H1 (cell line): ENCODE results near the gene DOCK9. TPM values are rescaled to one million over a fixed set of nuclear protein-coding genes. Genes with fewer than 3 reads are reported as not detected.

Source experiments
- CTCF ChIA-PET: fragments of 300-600 bp; sonication (Branson Sonifier 250); formaldehyde crosslinking; loops from one replicate; lab custom pipeline; 2021; ENCODE audit not compliant: partially characterized antibody; lab: Charles Lee
- POLR2A ChIA-PET: fragments of 300-600 bp; sonication (Branson Sonifier 250); formaldehyde crosslinking; loops from one replicate; lab custom pipeline; 2021; ENCODE audit warnings: inconsistent platforms; ENCODE audit not compliant: partially characterized antibody; lab: Charles Lee
- DNase-seq, 2 experiments: peaks; one replicate each; pipeline versions ENCODE4 v3.0.0 to v3.0.0-alpha.2; 2010 to 2022; ENCODE audit warnings: low spot score in 2 of 2, low read depth in 1 of 2, mixed read lengths in 1 of 2
- FAIRE-seq: peaks from 2 replicates; lab custom pipeline; 2011; peaks lifted over from hg19 to GRCh38; lab: Jason Lieb, UNC
- H2AFZ ChIP-seq: 2 replicates; pipeline ENCODE4 v1.8.1; 2012; ENCODE audit warnings: low read length, inconsistent platforms
- H2AK5ac ChIP-seq: 2 replicates; pipeline ENCODE4 v1.6.1; 2013; ENCODE audit warnings: low read depth, low read length
- H2BK120ac ChIP-seq: replicated peaks from 2 replicates; pipeline ENCODE3; 2013; ENCODE audit warnings: low read depth, low read length, inconsistent platforms
- H2BK12ac ChIP-seq: 2 replicates; pipeline ENCODE4 v1.6.1; 2013; ENCODE audit warnings: low read depth, low read length
- H2BK15ac ChIP-seq: 2 replicates; pipeline ENCODE4 v1.6.1; 2013; ENCODE audit warnings: low read length
- H2BK20ac ChIP-seq: 2 replicates; pipeline ENCODE4 v1.6.1; 2013; ENCODE audit warnings: low read length
- H2BK5ac ChIP-seq: 2 replicates; pipeline ENCODE4 v1.6.1; 2013; ENCODE audit warnings: low read depth, low read length
- H3K14ac ChIP-seq: 2 replicates; pipeline ENCODE4 v1.6.1; 2013; ENCODE audit warnings: inconsistent platforms; ENCODE audit not compliant: insufficient read length
- H3K18ac ChIP-seq: 2 replicates; pipeline ENCODE4 v1.6.1; 2013; ENCODE audit warnings: low read length; ENCODE audit errors: extremely low read depth
- H3K23ac ChIP-seq: 2 replicates; pipeline ENCODE4 v1.6.1; 2013; ENCODE audit warnings: inconsistent platforms; ENCODE audit not compliant: insufficient read length
- H3K23me2 ChIP-seq: 2 replicates; pipeline ENCODE4 v1.6.1; 2013; ENCODE audit warnings: low read depth, low read length
- H3K27ac ChIP-seq: 2 replicates; pipeline ENCODE4 v1.6.1; 2011; ENCODE audit warnings: low read depth, low read length, inconsistent platforms
- H3K27me3 ChIP-seq, 4 experiments: replicated peaks in 1 of 4; 1 replicate in 1 of 4; 2 replicates in 3 of 4; pipeline versions ENCODE4 v1.6.1 to v1.8.1; 2011 to 2013; ENCODE audit warnings: low read length in 3 of 4, mild to moderate bottlenecking in 3 of 4, inconsistent platforms in 2 of 4, mixed read lengths in 2 of 4, moderate library complexity in 1 of 4; ENCODE audit not compliant: control insufficient read depth in 3 of 4, insufficient read depth in 3 of 4; ENCODE audit errors: extremely low read depth in 1 of 4
- H3K36me3 ChIP-seq, 4 experiments: 2 replicates each; pipeline versions ENCODE4 v1.6.1 to v1.8.1; 2011 to 2013; ENCODE audit warnings: mild to moderate bottlenecking in 4 of 4, low read length in 3 of 4, moderate library complexity in 2 of 4, control low read depth in 1 of 4, inconsistent platforms in 1 of 4; ENCODE audit not compliant: insufficient read depth in 4 of 4, control insufficient read depth in 2 of 4
- H3K4ac ChIP-seq: replicated peaks from 2 replicates; pipeline ENCODE3; 2013; ENCODE audit warnings: low read length, low read depth, mixed read lengths, inconsistent platforms; ENCODE audit not compliant: insufficient read length
- H3K4me1 ChIP-seq, 4 experiments: replicated peaks in 1 of 4; 1 replicate in 1 of 4; 2 replicates in 3 of 4; pipeline versions ENCODE4 v1.6.1 to v1.8.1; 2011 to 2013; ENCODE audit warnings: low read length in 3 of 4, inconsistent platforms in 2 of 4, mixed read lengths in 1 of 4; ENCODE audit not compliant: insufficient read depth in 4 of 4, control insufficient read depth in 3 of 4
- H3K4me2 ChIP-seq, 2 experiments: 2 replicates each; pipeline versions ENCODE4 v1.6.1 to v1.8.1; 2011 to 2013; ENCODE audit warnings: low read depth in 2 of 2, low read length in 2 of 2, control low read depth in 1 of 2, inconsistent platforms in 1 of 2, mild to moderate bottlenecking in 1 of 2; ENCODE audit not compliant: insufficient read depth in 1 of 2
- H3K4me3 ChIP-seq, 4 experiments: fragments of 200-600, 300-600 bp in 1 of 4; sonication (generic), shearing (Covaris generic), sonication (Bioruptor Twin) in 1 of 4; 2 replicates each; pipeline versions ENCODE4 v1.5.1 to v1.8.1; 2011 to 2016; ENCODE audit warnings: low read length in 4 of 4, low read depth in 3 of 4, control low read depth in 2 of 4, inconsistent platforms in 2 of 4, mild to moderate bottlenecking in 2 of 4, mixed read lengths in 1 of 4, moderate library complexity in 1 of 4; ENCODE audit not compliant: insufficient read depth in 2 of 4; ENCODE audit errors: extremely low read depth in 1 of 4
- H3K56ac ChIP-seq: replicated peaks from 2 replicates; pipeline ENCODE3; 2013; ENCODE audit warnings: low read depth, mild to moderate bottlenecking, mixed read lengths, low read length, inconsistent platforms; ENCODE audit not compliant: insufficient read length
- H3K79me1 ChIP-seq: 2 replicates; pipeline ENCODE4 v1.6.1; 2013; ENCODE audit warnings: low read depth, low read length, control low read depth
- H3K79me2 ChIP-seq, 2 experiments: 2 replicates each; pipeline versions ENCODE4 v1.6.1 to v1.8.1; 2012 to 2013; ENCODE audit warnings: low read length in 2 of 2, mild to moderate bottlenecking in 2 of 2, inconsistent platforms in 1 of 2; ENCODE audit not compliant: insufficient read depth in 2 of 2, control insufficient read depth in 1 of 2
- H3K9ac ChIP-seq, 4 experiments: replicated peaks in 1 of 4; 1 replicate in 1 of 4; 2 replicates in 3 of 4; pipeline versions ENCODE4 v1.6.1 to v1.8.1; 2011 to 2013; ENCODE audit warnings: low read depth in 3 of 4, low read length in 3 of 4, control low read depth in 2 of 4, mild to moderate bottlenecking in 2 of 4, moderate library complexity in 2 of 4, inconsistent platforms in 1 of 4; ENCODE audit errors: extremely low read depth in 1 of 4
- H3K9me3 ChIP-seq, 2 experiments: 2 replicates each; pipeline versions ENCODE4 v1.6.1 to v1.8.1; 2012 to 2013; ENCODE audit warnings: mild to moderate bottlenecking in 2 of 2, moderate library complexity in 2 of 2, control low read depth in 1 of 2, inconsistent platforms in 1 of 2, low read depth in 1 of 2, low read length in 1 of 2, mixed read lengths in 1 of 2; ENCODE audit not compliant: insufficient read depth in 2 of 2
- H4K20me1 ChIP-seq, 2 experiments: replicated peaks in 1 of 2; 2 replicates each; pipeline versions ENCODE3 to v1.8.1; 2011 to 2013; ENCODE audit warnings: inconsistent platforms in 2 of 2, low read length in 2 of 2, mild to moderate bottlenecking in 1 of 2; ENCODE audit not compliant: insufficient read depth in 2 of 2, control insufficient read depth in 1 of 2
- H4K5ac ChIP-seq: 2 replicates; pipeline ENCODE4 v1.6.1; 2013; ENCODE audit warnings: low read length, low read depth, mixed read lengths, inconsistent platforms; ENCODE audit not compliant: insufficient read length
- H4K8ac ChIP-seq: 2 replicates; pipeline ENCODE4 v1.8.0; 2013; ENCODE audit warnings: mild to moderate bottlenecking, moderate library complexity, low read length, inconsistent platforms; ENCODE audit not compliant: insufficient read depth; ENCODE audit errors: extremely low read depth
- H4K91ac ChIP-seq: replicated peaks from 2 replicates; pipeline ENCODE3; 2013; ENCODE audit warnings: low read length, mixed read lengths, inconsistent platforms; ENCODE audit not compliant: insufficient read length
- ASH2L ChIP-seq: fragments of 200-600, 300-600 bp; sonication (generic); IDR thresholded peaks from one replicate; pipeline ENCODE4 v1.7.1; 2017; ENCODE audit warnings: low read length
- BACH1 ChIP-seq: IDR thresholded peaks from 2 replicates; pipeline ENCODE4 v1.6.1; 2012; ENCODE audit warnings: low read length, improper control_type of control experiment
- EZH2 ChIP-seq: fragments of 200-600 bp; sonication (generic); IDR thresholded peaks from 2 replicates; pipeline ENCODE4 v1.7.1; 2012; ENCODE audit warnings: low read depth, mild to moderate bottlenecking, moderate library complexity, low read length, inconsistent platforms; ENCODE audit not compliant: severe bottlenecking
- GTF2F1 ChIP-seq: IDR thresholded peaks from 2 replicates; pipeline ENCODE4 v1.6.1; 2012; ENCODE audit warnings: low read depth, low read length, improper control_type of control experiment, borderline replicate concordance
- HDAC2 ChIP-seq, 2 experiments: fragments of 300-600 bp in 1 of 2; sonication (generic) in 1 of 2; IDR thresholded peaks; 2 replicates each; pipeline ENCODE4 v1.6.1; 2011 to 2012; ENCODE audit warnings: low read depth in 2 of 2, low read length in 2 of 2, mild to moderate bottlenecking in 2 of 2, moderate library complexity in 2 of 2, borderline replicate concordance in 1 of 2, inconsistent platforms in 1 of 2
- KDM5A ChIP-seq: fragments of 200-600 bp; IDR thresholded peaks from 2 replicates; pipeline ENCODE4 v1.7.1; 2012; ENCODE audit warnings: mild to moderate bottlenecking, low read length, inconsistent platforms, mixed read lengths
- POLR2A ChIP-seq, 2 experiments: IDR thresholded peaks; 1 replicate in 1 of 2; 2 replicates in 1 of 2; pipeline ENCODE4 v1.6.1; 2011; ENCODE audit warnings: low read depth in 2 of 2, low read length in 2 of 2, mild to moderate bottlenecking in 2 of 2; ENCODE audit errors: control extremely low read depth in 1 of 2
- POU5F1 ChIP-seq: IDR thresholded peaks from 2 replicates; pipeline ENCODE4 v1.6.1; 2011; ENCODE audit warnings: low read depth, mild to moderate bottlenecking, low read length, moderate library complexity
- RNF2 ChIP-seq: fragments of 200-900, 300-1000 bp; sonication (generic); IDR thresholded peaks from 2 replicates; pipeline ENCODE4 v1.7.1; 2016; ENCODE audit warnings: borderline replicate concordance, low read depth, mild to moderate bottlenecking, antibody characterized with exemption, low read length; ENCODE audit not compliant: poor library complexity, severe bottlenecking; ENCODE audit errors: missing control alignments
- RXRA ChIP-seq: IDR thresholded peaks from 2 replicates; pipeline ENCODE4 v1.6.1; 2011; ENCODE audit warnings: low read depth, mild to moderate bottlenecking, low read length, moderate library complexity; ENCODE audit not compliant: insufficient read depth
- SP4 ChIP-seq: IDR thresholded peaks from 2 replicates; pipeline ENCODE4 v1.6.1; 2012; ENCODE audit warnings: low read length, inconsistent platforms
- SRF ChIP-seq: IDR thresholded peaks from 2 replicates; pipeline ENCODE4 v1.6.1; 2011; ENCODE audit warnings: mild to moderate bottlenecking, low read depth, low read length, moderate library complexity
- TEAD4 ChIP-seq: IDR thresholded peaks from 2 replicates; pipeline ENCODE4 v1.6.1; 2012; ENCODE audit warnings: low read depth, low read length, inconsistent platforms, mixed read lengths
- WGBS, 2 experiments: shearing (Covaris generic) in 1 of 2; methylation state at CpG; one replicate each; pipeline versions ENCODE4 v1.1.6 to v1.1.7; 2013 to 2015; ENCODE audit warnings: low lambda C conversion rate in 2 of 2, mixed read lengths in 2 of 2, inconsistent platforms in 1 of 2, low coverage in 1 of 2, missing lambda C conversion rate in 1 of 2; ENCODE audit not compliant: insufficient replicate concordance in 2 of 2, insufficient coverage in 1 of 2, insufficient read length in 1 of 2; ENCODE audit errors: extremely low coverage in 1 of 2, missing lambda C conversion rate in 1 of 2; 5-methylcytosine and 5-hydroxymethylcytosine counted together
- polyA plus RNA-seq, 7 experiments: library from polyadenylated mRNA; depleted of rRNA in 3 of 7; stranded (reverse) in 5 of 7; unstranded in 2 of 7; fragments of >200 nt in 5 of 7; fragments of 200-250 nt in 2 of 7; gene quantifications; 1 replicate in 5 of 7; 2 replicates in 1 of 7; 4 replicates in 1 of 7; pipeline versions ENCODE4 v1.2.1 to v1.2.3, GENCODE V29; 2011 to 2013; ENCODE audit warnings: missing spikeins in 2 of 7, mixed read lengths in 2 of 7
- total RNA-seq: library from RNA; stranded (reverse); fragmentation: NEBNext Ultra II Directional; extraction: Animal tissue kit (Norgen Biotek cat#: 25700); gene quantifications from 2 replicates; pipeline ENCODE4 v1.2.1, GENCODE V29; 2021

The DOCK9 gene
- total and polyA plus RNA-seq, 2 of the 8 experiments (the other 6 are each of a cell fraction or from before 2014, with no cell fraction given) = 21.6 to 31.5 TPM

DNA sequence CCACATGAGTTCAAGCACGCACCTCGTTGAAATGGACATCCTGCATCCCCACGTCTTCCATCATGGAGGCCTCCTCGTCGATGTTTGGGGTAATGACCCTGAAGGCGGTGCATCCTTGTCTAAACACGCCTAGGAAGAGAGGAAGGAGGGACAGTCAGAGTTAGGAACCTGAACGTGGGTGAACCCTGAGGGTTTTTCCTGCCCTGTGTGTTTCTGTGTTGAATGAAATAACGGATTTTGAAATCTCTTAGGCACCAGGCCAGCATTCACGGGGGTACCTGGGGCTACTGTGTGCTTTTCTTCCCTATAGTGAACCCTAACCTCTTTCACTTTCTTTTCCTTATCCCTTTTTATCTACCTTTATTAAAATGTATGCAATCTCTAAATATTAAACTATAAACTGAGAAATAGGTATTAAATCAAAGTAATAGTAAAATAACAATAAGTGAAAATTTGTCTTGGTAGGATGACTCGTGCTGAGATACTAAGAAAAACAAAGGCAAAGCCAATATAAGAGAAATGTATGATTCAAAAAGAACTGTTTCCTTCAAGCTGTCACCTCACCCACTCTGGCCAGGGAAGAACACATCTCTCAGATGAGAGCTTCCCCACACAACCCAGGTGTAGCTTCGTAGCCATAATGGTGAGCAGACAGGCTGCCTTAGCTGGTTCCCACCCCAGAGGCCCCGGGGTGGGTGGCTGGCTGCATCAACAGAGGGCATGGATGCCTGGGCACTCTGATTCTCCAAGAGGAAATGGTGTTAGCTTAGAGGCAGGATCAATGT lies 153.3 kb downstream of the DOCK9 start:
- Histone ChIP-seq H3K9ac (no peak overlapping the region), H3K79me1 (no peaks in the 10 kb centered on the region), H3K4ac (no peak overlapping the region), H2BK20ac (no peak overlapping the region), H4K5ac (no peak overlapping the region), H2BK120ac (no peak overlapping the region), H2BK12ac (no peak overlapping the region), H3K23ac (no peak overlapping the region), H3K23me2 (no peaks in the 10 kb centered on the region), H2AFZ (no peak overlapping the region), H3K9me3 (no peaks in the 10 kb centered on the region), H3K4me3 (no peak overlapping the region), H3K27me3 (no peaks in the 10 kb centered on the region; a peak in 2 of 7 replicates), H3K4me1 (peaks cover 0 to 27% (median 13%) of the 10 kb centered on the region in 4 experiments; a peak in 5 of 7 replicates), H3K79me2 (no peaks in the 10 kb centered on the region), H2BK15ac (no peak overlapping the region), H2AK5ac (no peak overlapping the region), H3K27ac (no peak overlapping the region), H3K18ac (no peak overlapping the region), H4K91ac (no peak overlapping the region), H4K8ac (no peak overlapping the region), H3K56ac (no peak overlapping the region), H3K4me2 (no peak overlapping the region), H2BK5ac (no peak overlapping the region), H3K36me3 (no peaks in the 10 kb centered on the region), H3K14ac (no peak overlapping the region), H4K20me1 (no peaks in the 10 kb centered on the region)
- POLR2A ChIA-PET = interaction anchor here (1.6 kb wide), 1 partner anchor 10 kb away, joined by 4 read pairs; no protein-coding TSS in a partner anchor
- 87% methylated on average over 13 of the region's 13 CpGs; no CpG with 5 or more reads in 1 of the 2 experiments for WGBS, 2 experiments
- no peak for DNase-seq
- FAIRE-seq = no peak
- CTCF ChIA-PET = no interaction called here
- no peak for TF ChIP-seq POLR2A (IDR thresholded peaks at IDR 0.05; ENCODE audit: control extremely low read depth in 1 of 2, low read depth in 2 of 2, low read length in 2 of 2)
- no peak for TF ChIP-seq POU5F1
- no peak for TF ChIP-seq ASH2L
- no peak for TF ChIP-seq TEAD4
- no peak for TF ChIP-seq EZH2
- no peak for TF ChIP-seq RXRA
- TF ChIP-seq KDM5A = no peak
- no peak for TF ChIP-seq SRF
- no peak for TF ChIP-seq SP4
- no peak for TF ChIP-seq RNF2
- TF ChIP-seq BACH1 = no peak
- TF ChIP-seq GTF2F1 = no peak
- TF ChIP-seq HDAC2 (IDR thresholded peaks at IDR 0.05; ENCODE audit: borderline replicate concordance in 1 of 2, low read depth in 2 of 2, low read length in 2 of 2) = no peak
